NCI-H2107 (cell line): Measurements from ENCODE around the gene GET4.
"Not testable (repeated sequence)": the region's sequence is repeated elsewhere in the genome, so short reads cannot be mapped to it uniquely, and the experiment has no call there.

Experiments used
- DNase-seq: peaks from one replicate; lab custom pipeline; 2025; lab: John Stamatoyannopoulos, UW

GET4 gene

GRCh38 chr7:930975-931758, 54.8 kb downstream of the GET4 start:
- DNase-seq = no peak

GRCh38 chr7:931871-932650, 55.7 kb downstream of the GET4 start:
- DNase-seq = no peak

- DNase-seq = no peak
These were observed 56.3 kb downstream of the GET4 start for GRCh38 chr7:932651-932975.

- DNase-seq = no peak
These were observed 58.3 kb downstream of the GET4 start for GRCh38 chr7:934469-935163.

- DNase-seq = no peak
These were observed 59.0 kb downstream of the GET4 start for GRCh38 chr7:935164-935873.

- no peak for DNase-seq
These were observed 59.6 kb downstream of the GET4 start for GRCh38 chr7:935874-936385.

GRCh38 chr7:936386-937054, 60.2 kb downstream of the GET4 start:
- DNase-seq = no peak

GRCh38 chr7:937856-938484, 61.6 kb downstream of the GET4 start:
- no peak for DNase-seq

- DNase-seq = no peak
These were observed 62.3 kb downstream of the GET4 start for GRCh38 chr7:938546-939185.

- no peak for DNase-seq
These were observed 63.5 kb downstream of the GET4 start for GRCh38 chr7:939843-940242.

GRCh38 chr7:940599-941408, 64.5 kb downstream of the GET4 start:
- DNase-seq = no peak

- DNase-seq = not testable (repeated sequence)
These were observed 67.4 kb downstream of the GET4 start for GRCh38 chr7:943793-944192.

- DNase-seq = no peak
These were observed 68.4 kb downstream of the GET4 start for GRCh38 chr7:944744-945143.

- no peak for DNase-seq
These were observed 68.8 kb downstream of the GET4 start for GRCh38 chr7:945147-945555.

GRCh38 chr7:945556-946255, 69.4 kb downstream of the GET4 start:
- DNase-seq = no peak
